ENCODE measurements around the gene FAM131C.

Gene FAM131C

GRCh38 chr1:16090076-16090826 lies 16.8 kb upstream of the FAM131C start:
- no peaks in the 10 kb centered on the region for H3K9me3 ChIP-seq (ENCODE audit: control insufficient read depth in 5 of 5, low read length in 5 of 5)
- H3K27me3 ChIP-seq (ENCODE audit: control insufficient read depth in 5 of 5, insufficient read depth in 4 of 5, low read length in 5 of 5), result no peaks in the 10 kb centered on the region
- H3K4me3 ChIP-seq (ENCODE audit: low read depth in 1 of 5, low read length in 5 of 5), result no peak overlapping the region
- H3K36me3 ChIP-seq (ENCODE audit: control insufficient read depth in 5 of 5, insufficient read depth in 5 of 5, low read length in 5 of 5), result no peaks in the 10 kb centered on the region
- H3K27ac ChIP-seq (ENCODE audit: low read depth, low read length), result no peak overlapping the region
- H3K4me1 ChIP-seq (ENCODE audit: control insufficient read depth in 5 of 5, insufficient read depth in 5 of 5, low read length in 5 of 5), result peaks cover 0 to 24% (median 12%) of the 10 kb centered on the region in 5 donors
- no peak overlapping the region for H3K9ac ChIP-seq (ENCODE audit: low read length in 5 of 5)

DNA sequence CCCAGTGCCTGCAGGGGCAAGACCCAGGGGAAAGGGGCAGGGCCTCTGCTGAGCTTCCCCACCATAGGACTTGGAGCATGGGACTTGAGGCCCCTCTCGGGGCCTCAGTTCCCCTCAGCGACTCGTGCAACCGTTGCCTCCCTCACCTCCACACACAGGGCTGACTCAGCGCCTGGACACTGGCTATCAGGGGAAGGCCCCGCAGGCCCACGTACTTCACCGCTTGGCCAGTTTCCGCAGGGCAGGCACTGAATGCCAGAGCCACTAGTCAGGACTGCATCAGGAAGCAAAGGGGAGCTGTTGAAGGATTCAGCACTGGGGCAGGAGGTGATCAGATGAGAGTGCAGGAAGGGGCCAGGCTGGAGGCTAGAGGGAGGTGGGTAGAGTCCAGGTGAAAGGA lies 15.5 kb upstream of the FAM131C start:
- Histone ChIP-seq H3K9ac (ENCODE audit: low read length in 5 of 5) (no peak overlapping the region), H3K4me1 (ENCODE audit: control insufficient read depth in 5 of 5, insufficient read depth in 5 of 5, low read length in 5 of 5) (peaks cover 0 to 27% (median 13%) of the 10 kb centered on the region in 5 donors), H3K27me3 (ENCODE audit: control insufficient read depth in 5 of 5, insufficient read depth in 4 of 5, low read length in 5 of 5) (no peaks in the 10 kb centered on the region), H3K27ac (ENCODE audit: low read depth, low read length) (no peak overlapping the region), H3K36me3 (ENCODE audit: control insufficient read depth in 5 of 5, insufficient read depth in 5 of 5, low read length in 5 of 5) (no peaks in the 10 kb centered on the region), H3K9me3 (ENCODE audit: control insufficient read depth in 5 of 5, low read length in 5 of 5) (no peaks in the 10 kb centered on the region), H3K4me3 (ENCODE audit: low read depth in 1 of 5, low read length in 5 of 5) (no peak overlapping the region)

GRCh38 chr1:16088351-16088911 lies 15.0 kb upstream of the FAM131C start:
- no peaks in the 10 kb centered on the region for H3K36me3 ChIP-seq (ENCODE audit: control insufficient read depth in 5 of 5, insufficient read depth in 5 of 5, low read length in 5 of 5)
- peaks cover 0 to 27% (median 13%) of the 10 kb centered on the region in 5 donors for H3K4me1 ChIP-seq (ENCODE audit: control insufficient read depth in 5 of 5, insufficient read depth in 5 of 5, low read length in 5 of 5)
- no peak overlapping the region for H3K27ac ChIP-seq (ENCODE audit: low read depth, low read length)
- H3K27me3 ChIP-seq (ENCODE audit: control insufficient read depth in 5 of 5, insufficient read depth in 4 of 5, low read length in 5 of 5), result no peaks in the 10 kb centered on the region
- H3K9me3 ChIP-seq (ENCODE audit: control insufficient read depth in 5 of 5, low read length in 5 of 5), result no peaks in the 10 kb centered on the region
- H3K4me3 ChIP-seq (ENCODE audit: low read depth in 1 of 5, low read length in 5 of 5), result no peak overlapping the region
- H3K9ac ChIP-seq (ENCODE audit: low read length in 5 of 5), result peak overlapping the region in 1 of 5 donors; percentile 35

DNA sequence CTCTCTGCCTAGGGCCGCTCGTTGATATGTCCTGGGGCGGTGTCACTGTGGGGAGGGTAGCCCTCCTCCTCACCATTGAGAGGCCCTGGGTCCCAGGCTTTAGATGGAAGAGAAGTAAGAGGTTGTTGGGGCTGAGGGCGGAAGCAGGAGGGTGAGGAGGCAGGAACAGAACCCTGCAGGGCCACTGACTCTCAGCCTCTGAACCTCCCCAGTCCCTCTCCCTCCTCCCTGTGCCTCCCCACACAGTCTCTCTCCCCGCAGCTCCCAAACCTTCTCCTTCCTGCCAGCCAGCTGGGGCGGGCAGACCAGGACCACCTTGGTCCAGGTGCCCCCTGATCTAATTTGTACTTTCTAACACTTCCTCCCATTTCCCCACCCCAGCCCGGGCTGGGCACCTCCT lies 14.3 kb upstream of the FAM131C start:
- H3K27me3 ChIP-seq (ENCODE audit: control insufficient read depth in 5 of 5, insufficient read depth in 4 of 5, low read length in 5 of 5), result no peaks in the 10 kb centered on the region
- no peak overlapping the region for H3K27ac ChIP-seq (ENCODE audit: low read depth, low read length)
- H3K9me3 ChIP-seq (ENCODE audit: control insufficient read depth in 5 of 5, low read length in 5 of 5), result no peaks in the 10 kb centered on the region
- H3K4me1 ChIP-seq (ENCODE audit: control insufficient read depth in 5 of 5, insufficient read depth in 5 of 5, low read length in 5 of 5), result peaks cover 0 to 28% (median 13%) of the 10 kb centered on the region in 5 donors
- H3K4me3 ChIP-seq (ENCODE audit: low read depth in 1 of 5, low read length in 5 of 5), result no peak overlapping the region
- no peak overlapping the region for H3K9ac ChIP-seq (ENCODE audit: low read length in 5 of 5)
- H3K36me3 ChIP-seq (ENCODE audit: control insufficient read depth in 5 of 5, insufficient read depth in 5 of 5, low read length in 5 of 5), result no peaks in the 10 kb centered on the region

DNA sequence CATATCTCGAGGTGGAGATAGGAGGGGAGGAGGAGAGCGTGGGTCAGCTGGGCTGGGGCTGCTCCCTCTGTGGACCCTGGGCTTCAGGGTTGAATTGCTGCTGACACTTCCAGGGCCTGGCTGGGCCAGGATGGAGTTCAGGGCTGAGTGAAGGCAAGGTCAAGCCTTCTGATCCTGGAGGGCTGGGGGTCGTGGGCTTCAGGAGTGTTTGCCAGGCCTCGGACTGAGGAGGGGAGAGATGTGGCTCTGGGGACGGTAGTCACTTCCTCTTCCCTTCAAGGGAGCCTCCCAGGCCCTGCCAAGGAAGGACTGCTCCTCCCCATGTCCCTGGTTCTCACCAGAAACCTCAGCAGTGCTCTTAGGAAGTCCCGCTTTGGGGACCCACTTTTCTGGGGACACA lies 12.1 kb upstream of the FAM131C start:
- Histone ChIP-seq H3K4me3 (ENCODE audit: low read depth in 1 of 5, low read length in 5 of 5) (no peak overlapping the region), H3K9me3 (ENCODE audit: control insufficient read depth in 5 of 5, low read length in 5 of 5) (no peaks in the 10 kb centered on the region), H3K27ac (ENCODE audit: low read depth, low read length) (no peak overlapping the region), H3K9ac (ENCODE audit: low read length in 5 of 5) (peak overlapping the region in 1 of 5 donors; percentile 53), H3K4me1 (ENCODE audit: control insufficient read depth in 5 of 5, insufficient read depth in 5 of 5, low read length in 5 of 5) (peaks cover 0 to 41% (median 13%) of the 10 kb centered on the region in 5 donors), H3K27me3 (ENCODE audit: control insufficient read depth in 5 of 5, insufficient read depth in 4 of 5, low read length in 5 of 5) (no peaks in the 10 kb centered on the region), H3K36me3 (ENCODE audit: control insufficient read depth in 5 of 5, insufficient read depth in 5 of 5, low read length in 5 of 5) (no peaks in the 10 kb centered on the region)

GRCh38 chr1:16083486-16083885 lies 10.0 kb upstream of the FAM131C start:
- H3K9me3 ChIP-seq (ENCODE audit: control insufficient read depth in 5 of 5, low read length in 5 of 5), result no peaks in the 10 kb centered on the region
- H3K9ac ChIP-seq (ENCODE audit: low read length in 5 of 5), result no peak overlapping the region
- peaks cover 3 to 44% (median 20%) of the 10 kb centered on the region in 5 donors for H3K4me1 ChIP-seq (ENCODE audit: control insufficient read depth in 5 of 5, insufficient read depth in 5 of 5, low read length in 5 of 5)
- H3K27ac ChIP-seq (ENCODE audit: low read depth, low read length), result no peak overlapping the region
- no peak overlapping the region for H3K4me3 ChIP-seq (ENCODE audit: low read depth in 1 of 5, low read length in 5 of 5)
- no peaks in the 10 kb centered on the region for H3K27me3 ChIP-seq (ENCODE audit: control insufficient read depth in 5 of 5, insufficient read depth in 4 of 5, low read length in 5 of 5)
- H3K36me3 ChIP-seq (ENCODE audit: control insufficient read depth in 5 of 5, insufficient read depth in 5 of 5, low read length in 5 of 5), result no peaks in the 10 kb centered on the region

DNA sequence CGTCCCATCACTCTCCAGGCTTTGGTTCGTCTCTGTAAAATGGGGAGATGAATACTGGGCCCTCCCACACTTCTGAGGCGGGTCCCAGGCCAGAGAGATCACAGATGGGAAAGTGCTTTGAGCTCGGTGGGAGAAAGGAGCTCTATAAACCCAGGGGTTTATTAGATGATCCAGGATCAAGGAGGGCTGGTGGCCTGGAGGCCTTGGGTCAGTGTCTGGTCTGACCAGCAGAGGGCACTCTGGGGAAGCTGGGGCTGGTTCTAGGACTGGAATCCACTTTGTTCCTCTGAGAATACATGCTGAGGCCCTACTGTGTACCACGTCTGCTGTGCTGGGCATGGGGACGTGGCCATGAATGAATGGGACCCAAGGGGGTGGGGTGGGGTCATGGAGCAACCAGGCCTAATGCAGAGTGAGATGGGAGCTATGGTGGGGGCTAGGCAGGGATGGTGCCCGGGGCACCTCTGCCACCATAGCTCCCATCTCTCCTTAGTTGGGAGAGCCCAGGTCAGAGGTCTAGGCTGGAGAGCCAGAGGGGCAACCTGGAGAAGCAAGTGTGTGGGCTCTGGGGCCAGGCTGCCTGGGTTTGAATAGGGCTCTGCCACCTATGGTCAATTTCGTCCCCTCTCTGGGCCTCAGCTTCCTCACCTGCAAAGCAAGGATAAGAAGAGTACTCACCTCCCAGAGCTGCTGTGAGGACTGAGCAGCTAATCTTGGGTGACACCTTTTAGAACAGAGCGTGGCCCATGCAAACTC lies 9.0 kb upstream of the FAM131C start:
- H3K36me3 ChIP-seq (ENCODE audit: control insufficient read depth in 5 of 5, insufficient read depth in 5 of 5, low read length in 5 of 5), result no peaks in the 10 kb centered on the region
- H3K9me3 ChIP-seq (ENCODE audit: control insufficient read depth in 5 of 5, low read length in 5 of 5), result no peaks in the 10 kb centered on the region
- H3K9ac ChIP-seq (ENCODE audit: low read length in 5 of 5), result peak overlapping the region in 2 of 5 donors; percentile 47 to 56
- H3K4me3 ChIP-seq (ENCODE audit: low read depth in 1 of 5, low read length in 5 of 5), result no peak overlapping the region
- H3K4me1 ChIP-seq (ENCODE audit: control insufficient read depth in 5 of 5, insufficient read depth in 5 of 5, low read length in 5 of 5), result peaks cover 3 to 34% (median 12%) of the 10 kb centered on the region in 5 donors
- H3K27me3 ChIP-seq (ENCODE audit: control insufficient read depth in 5 of 5, insufficient read depth in 4 of 5, low read length in 5 of 5), result no peaks in the 10 kb centered on the region
- no peak overlapping the region for H3K27ac ChIP-seq (ENCODE audit: low read depth, low read length)

DNA sequence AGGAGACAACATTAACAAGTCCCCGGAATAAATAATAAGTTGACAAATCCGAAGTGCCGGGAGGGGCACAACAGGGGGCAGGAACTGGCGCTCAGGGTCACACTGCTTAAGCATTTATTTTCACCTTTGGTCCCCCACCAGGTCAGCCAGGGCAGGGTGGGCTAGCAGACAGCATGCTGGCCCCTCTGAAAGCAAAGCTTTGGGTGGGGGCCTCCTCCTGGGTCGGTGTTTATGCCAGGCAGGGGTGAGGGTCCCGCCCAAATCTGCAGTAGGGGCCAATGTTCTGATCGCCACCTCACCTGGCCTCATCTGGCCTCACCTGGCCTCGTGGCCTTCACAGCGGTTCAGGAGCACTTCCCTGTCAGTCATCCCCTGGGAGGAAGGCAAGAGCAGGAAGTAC lies 8.2 kb upstream of the FAM131C start:
- no peaks in the 10 kb centered on the region for H3K9me3 ChIP-seq (ENCODE audit: control insufficient read depth in 5 of 5, low read length in 5 of 5)
- no peak overlapping the region for H3K27ac ChIP-seq (ENCODE audit: low read depth, low read length)
- H3K36me3 ChIP-seq (ENCODE audit: control insufficient read depth in 5 of 5, insufficient read depth in 5 of 5, low read length in 5 of 5), result no peaks in the 10 kb centered on the region
- H3K4me1 ChIP-seq (ENCODE audit: control insufficient read depth in 5 of 5, insufficient read depth in 5 of 5, low read length in 5 of 5), result peaks cover 4 to 34% (median 20%) of the 10 kb centered on the region in 5 donors
- H3K4me3 ChIP-seq (ENCODE audit: low read depth in 1 of 5, low read length in 5 of 5), result no peak overlapping the region
- peak overlapping the region in 2 of 5 donors; percentile 47 to 56 for H3K9ac ChIP-seq (ENCODE audit: low read length in 5 of 5)
- H3K27me3 ChIP-seq (ENCODE audit: control insufficient read depth in 5 of 5, insufficient read depth in 4 of 5, low read length in 5 of 5), result no peaks in the 10 kb centered on the region

DNA sequence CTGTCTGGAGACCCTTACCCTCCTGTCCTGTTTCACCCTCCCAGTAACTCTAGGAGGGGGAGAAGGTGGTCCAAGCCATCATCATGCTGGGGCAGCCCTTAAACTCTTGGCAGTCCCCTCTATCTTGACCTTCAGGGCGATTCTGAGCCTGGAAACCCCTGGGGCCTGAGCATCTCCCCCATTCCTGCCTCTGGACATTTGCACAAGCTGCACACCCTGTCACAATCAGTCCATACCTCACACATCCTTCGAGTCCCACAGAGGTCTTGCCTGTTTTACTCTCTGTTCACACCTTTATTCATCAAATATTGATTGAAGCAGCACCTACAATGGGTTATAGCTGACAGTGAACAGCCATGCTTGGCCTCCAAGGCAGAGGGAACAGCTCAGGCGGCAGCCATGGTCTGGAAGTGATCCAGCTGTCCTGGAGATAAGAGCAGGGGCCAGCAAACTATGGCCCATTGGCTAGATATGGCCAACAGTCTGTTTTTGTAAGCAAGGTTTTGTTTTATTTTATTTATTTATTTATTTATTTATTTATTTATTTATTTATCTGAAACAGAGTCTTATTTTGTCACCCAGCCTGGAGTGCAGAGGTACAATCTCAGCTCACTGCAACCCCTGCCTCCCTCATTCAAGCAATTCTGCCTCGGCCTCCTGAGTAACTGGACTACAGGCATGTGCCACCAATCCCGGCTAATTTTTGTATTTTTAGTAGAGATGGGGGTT lies 7.1 kb upstream of the FAM131C start:
- peaks cover 4 to 38% (median 27%) of the 10 kb centered on the region in 5 donors for H3K4me1 ChIP-seq (ENCODE audit: control insufficient read depth in 5 of 5, insufficient read depth in 5 of 5, low read length in 5 of 5)
- H3K4me3 ChIP-seq (ENCODE audit: low read depth in 1 of 5, low read length in 5 of 5), result no peak overlapping the region
- no peaks in the 10 kb centered on the region for H3K9me3 ChIP-seq (ENCODE audit: control insufficient read depth in 5 of 5, low read length in 5 of 5)
- no peak overlapping the region for H3K9ac ChIP-seq (ENCODE audit: low read length in 5 of 5)
- H3K36me3 ChIP-seq (ENCODE audit: control insufficient read depth in 5 of 5, insufficient read depth in 5 of 5, low read length in 5 of 5), result no peaks in the 10 kb centered on the region
- no peaks in the 10 kb centered on the region for H3K27me3 ChIP-seq (ENCODE audit: control insufficient read depth in 5 of 5, insufficient read depth in 4 of 5, low read length in 5 of 5)
- H3K27ac ChIP-seq (ENCODE audit: low read depth, low read length), result no peak overlapping the region
